HL-60 (cell line): Measurements from ENCODE around the gene CD34.

Experiments used
- GABPA ChIP-seq: IDR thresholded peaks from 2 replicates; pipeline ENCODE4 v1.6.1; 2012; ENCODE audit warnings: low read depth
- POLR2AphosphoS5 ChIP-seq: IDR thresholded peaks from 2 replicates; pipeline ENCODE4 v1.6.1; 2012; ENCODE audit warnings: low read depth
- SPI1 ChIP-seq: IDR thresholded peaks from 2 replicates; pipeline ENCODE4 v1.6.1; 2012; ENCODE audit warnings: low read depth, mild to moderate bottlenecking, borderline replicate concordance
- TF ChIP-seq, protein P1 (sequence below): IDR thresholded peaks from one replicate; pipeline ENCODE4 v1.5.1; 2011; ENCODE audit warnings: low read length, control low read depth, inconsistent platforms; ENCODE audit not compliant: insufficient read depth
- TF ChIP-seq, protein P2 (sequence below): IDR thresholded peaks from 2 replicates; pipeline ENCODE4 v1.6.1; 2012; ENCODE audit warnings: low read depth; ENCODE audit not compliant: insufficient replicate concordance

DNA sequence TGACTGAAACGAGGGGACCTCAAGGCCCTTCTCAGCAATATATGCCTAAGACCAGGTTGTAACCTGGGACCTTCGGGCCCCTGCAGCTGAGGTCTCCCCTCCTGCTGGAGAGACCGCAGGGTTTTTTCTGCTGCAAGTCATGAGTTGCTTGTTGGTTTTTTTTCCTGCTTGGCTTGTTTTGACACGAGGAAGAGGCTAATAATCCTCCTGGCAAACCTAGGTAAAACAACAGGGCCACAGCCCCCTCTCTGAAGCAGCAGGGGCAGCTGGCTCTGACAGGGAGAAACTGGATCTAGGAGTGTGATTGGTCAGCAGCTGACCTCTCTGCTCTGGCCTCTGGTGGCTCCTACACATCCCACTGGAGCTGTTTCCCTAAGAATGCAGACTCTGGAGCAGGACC lies 69.0 kb downstream of the CD34 start:
- TF ChIP-seq, protein P1, sequence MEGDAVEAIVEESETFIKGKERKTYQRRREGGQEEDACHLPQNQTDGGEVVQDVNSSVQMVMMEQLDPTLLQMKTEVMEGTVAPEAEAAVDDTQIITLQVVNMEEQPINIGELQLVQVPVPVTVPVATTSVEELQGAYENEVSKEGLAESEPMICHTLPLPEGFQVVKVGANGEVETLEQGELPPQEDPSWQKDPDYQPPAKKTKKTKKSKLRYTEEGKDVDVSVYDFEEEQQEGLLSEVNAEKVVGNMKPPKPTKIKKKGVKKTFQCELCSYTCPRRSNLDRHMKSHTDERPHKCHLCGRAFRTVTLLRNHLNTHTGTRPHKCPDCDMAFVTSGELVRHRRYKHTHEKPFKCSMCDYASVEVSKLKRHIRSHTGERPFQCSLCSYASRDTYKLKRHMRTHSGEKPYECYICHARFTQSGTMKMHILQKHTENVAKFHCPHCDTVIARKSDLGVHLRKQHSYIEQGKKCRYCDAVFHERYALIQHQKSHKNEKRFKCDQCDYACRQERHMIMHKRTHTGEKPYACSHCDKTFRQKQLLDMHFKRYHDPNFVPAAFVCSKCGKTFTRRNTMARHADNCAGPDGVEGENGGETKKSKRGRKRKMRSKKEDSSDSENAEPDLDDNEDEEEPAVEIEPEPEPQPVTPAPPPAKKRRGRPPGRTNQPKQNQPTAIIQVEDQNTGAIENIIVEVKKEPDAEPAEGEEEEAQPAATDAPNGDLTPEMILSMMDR: no peak
- TF ChIP-seq POLR2AphosphoS5: no peak
- TF ChIP-seq GABPA: no peak
- TF ChIP-seq, protein P2, sequence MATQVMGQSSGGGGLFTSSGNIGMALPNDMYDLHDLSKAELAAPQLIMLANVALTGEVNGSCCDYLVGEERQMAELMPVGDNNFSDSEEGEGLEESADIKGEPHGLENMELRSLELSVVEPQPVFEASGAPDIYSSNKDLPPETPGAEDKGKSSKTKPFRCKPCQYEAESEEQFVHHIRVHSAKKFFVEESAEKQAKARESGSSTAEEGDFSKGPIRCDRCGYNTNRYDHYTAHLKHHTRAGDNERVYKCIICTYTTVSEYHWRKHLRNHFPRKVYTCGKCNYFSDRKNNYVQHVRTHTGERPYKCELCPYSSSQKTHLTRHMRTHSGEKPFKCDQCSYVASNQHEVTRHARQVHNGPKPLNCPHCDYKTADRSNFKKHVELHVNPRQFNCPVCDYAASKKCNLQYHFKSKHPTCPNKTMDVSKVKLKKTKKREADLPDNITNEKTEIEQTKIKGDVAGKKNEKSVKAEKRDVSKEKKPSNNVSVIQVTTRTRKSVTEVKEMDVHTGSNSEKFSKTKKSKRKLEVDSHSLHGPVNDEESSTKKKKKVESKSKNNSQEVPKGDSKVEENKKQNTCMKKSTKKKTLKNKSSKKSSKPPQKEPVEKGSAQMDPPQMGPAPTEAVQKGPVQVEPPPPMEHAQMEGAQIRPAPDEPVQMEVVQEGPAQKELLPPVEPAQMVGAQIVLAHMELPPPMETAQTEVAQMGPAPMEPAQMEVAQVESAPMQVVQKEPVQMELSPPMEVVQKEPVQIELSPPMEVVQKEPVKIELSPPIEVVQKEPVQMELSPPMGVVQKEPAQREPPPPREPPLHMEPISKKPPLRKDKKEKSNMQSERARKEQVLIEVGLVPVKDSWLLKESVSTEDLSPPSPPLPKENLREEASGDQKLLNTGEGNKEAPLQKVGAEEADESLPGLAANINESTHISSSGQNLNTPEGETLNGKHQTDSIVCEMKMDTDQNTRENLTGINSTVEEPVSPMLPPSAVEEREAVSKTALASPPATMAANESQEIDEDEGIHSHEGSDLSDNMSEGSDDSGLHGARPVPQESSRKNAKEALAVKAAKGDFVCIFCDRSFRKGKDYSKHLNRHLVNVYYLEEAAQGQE: no peak
- TF ChIP-seq SPI1: no peak
